Effector memory CD4-positive, alpha-beta T cell (primary cell): ENCODE data around the gene CYP2J2.
"Not testable (repeated sequence)": the region's sequence is repeated elsewhere in the genome, so short reads cannot be mapped to it uniquely, and the experiment has no call there.

Experiments
- DNase-seq, 3 donors: peaks; one replicate each; pipeline ENCODE4 v3.0.0-alpha.2; 2020
- H3K27ac ChIP-seq: 2 replicates; pipeline ENCODE4 v1.7.0; 2013; ENCODE audit warnings: mild to moderate bottlenecking, low read length, moderate library complexity; ENCODE audit not compliant: insufficient read depth, poor library complexity, severe bottlenecking
- H3K27me3 ChIP-seq: replicated peaks from 2 replicates; pipeline ENCODE4 v1.7.0; 2013; ENCODE audit warnings: mild to moderate bottlenecking, low read length; ENCODE audit not compliant: insufficient read depth, control insufficient read depth, poor library complexity, severe bottlenecking
- H3K36me3 ChIP-seq: 2 replicates; pipeline ENCODE4 v1.7.0; 2013; ENCODE audit warnings: mild to moderate bottlenecking, low read length, moderate library complexity; ENCODE audit not compliant: control insufficient read depth, insufficient read depth
- H3K4me1 ChIP-seq: 2 replicates; pipeline ENCODE4 v1.7.0; 2013; ENCODE audit warnings: low read length, mild to moderate bottlenecking; ENCODE audit not compliant: control insufficient read depth, insufficient read depth, poor library complexity, severe bottlenecking
- H3K4me3 ChIP-seq: 2 replicates; pipeline ENCODE4 v1.7.0; 2013; ENCODE audit warnings: low read length, low read depth, mild to moderate bottlenecking; ENCODE audit not compliant: insufficient read depth, poor library complexity, severe bottlenecking
- H3K9me3 ChIP-seq: 2 replicates; pipeline ENCODE4 v1.7.0; 2013; ENCODE audit warnings: mild to moderate bottlenecking, low read length, moderate library complexity; ENCODE audit not compliant: control insufficient read depth

Gene CYP2J2

DNA sequence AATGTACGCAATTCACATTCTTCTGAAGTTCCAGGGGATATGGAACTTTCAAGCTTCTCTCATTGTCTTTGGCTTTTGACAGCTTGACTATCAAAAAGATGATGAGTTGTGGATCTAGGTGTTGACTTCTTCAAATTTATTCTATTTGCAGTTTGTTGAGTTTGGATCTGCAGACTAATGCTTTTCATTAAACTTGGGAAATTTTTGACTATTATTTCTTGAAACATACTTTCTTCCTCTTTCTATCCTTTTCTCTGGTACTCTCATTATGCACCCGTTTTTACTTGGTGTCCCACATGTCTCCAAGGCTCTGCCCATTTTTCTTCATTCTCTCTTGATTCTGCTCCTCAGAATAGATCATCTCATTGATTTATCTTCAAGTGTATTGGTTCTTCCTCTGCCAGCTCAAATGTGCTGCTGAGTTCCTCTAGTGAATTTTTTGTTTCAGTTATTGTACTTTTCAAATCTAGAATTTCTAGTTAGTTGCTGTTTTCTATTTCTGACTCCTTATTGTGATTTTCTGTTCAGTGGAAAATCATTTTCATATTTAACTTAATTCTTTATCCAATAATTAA lies 49.4 kb downstream of the CYP2J2 start:
- H3K4me3 ChIP-seq = no peak overlapping the region
- H3K9me3 ChIP-seq = no peaks in the 10 kb centered on the region
- H3K36me3 ChIP-seq = peaks cover 4% of the 10 kb centered on the region
- H3K27me3 ChIP-seq = no peaks in the 10 kb centered on the region
- H3K27ac ChIP-seq = no peak overlapping the region
- no peak for DNase-seq
- H3K4me1 ChIP-seq = no peaks in the 10 kb centered on the region

DNA sequence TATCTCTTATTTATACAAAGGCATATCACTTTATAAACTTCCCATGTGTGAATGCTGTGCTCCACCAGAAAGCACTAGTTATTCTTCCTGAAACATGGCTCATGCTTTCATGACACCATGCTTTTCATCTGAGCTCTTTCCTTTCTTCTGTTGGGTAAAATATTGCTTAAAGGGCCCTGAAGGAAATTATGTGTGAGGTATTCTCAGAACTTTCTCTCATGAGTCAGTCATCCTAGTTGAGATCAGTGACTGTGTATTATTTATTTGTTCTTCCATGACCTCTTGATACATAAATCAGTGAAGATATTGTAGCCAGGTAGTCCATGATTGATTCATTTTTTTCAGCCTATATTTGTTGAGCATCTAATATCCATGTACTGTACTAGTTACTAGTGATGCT lies 54.8 kb downstream of the CYP2J2 start:
- H3K27me3 ChIP-seq = no peaks in the 10 kb centered on the region
- no peak overlapping the region for H3K4me3 ChIP-seq
- no peaks in the 10 kb centered on the region for H3K9me3 ChIP-seq
- H3K27ac ChIP-seq = no peak overlapping the region
- DNase-seq = no peak
- peaks cover 18% of the 10 kb centered on the region for H3K36me3 ChIP-seq
- no peaks in the 10 kb centered on the region for H3K4me1 ChIP-seq

DNA sequence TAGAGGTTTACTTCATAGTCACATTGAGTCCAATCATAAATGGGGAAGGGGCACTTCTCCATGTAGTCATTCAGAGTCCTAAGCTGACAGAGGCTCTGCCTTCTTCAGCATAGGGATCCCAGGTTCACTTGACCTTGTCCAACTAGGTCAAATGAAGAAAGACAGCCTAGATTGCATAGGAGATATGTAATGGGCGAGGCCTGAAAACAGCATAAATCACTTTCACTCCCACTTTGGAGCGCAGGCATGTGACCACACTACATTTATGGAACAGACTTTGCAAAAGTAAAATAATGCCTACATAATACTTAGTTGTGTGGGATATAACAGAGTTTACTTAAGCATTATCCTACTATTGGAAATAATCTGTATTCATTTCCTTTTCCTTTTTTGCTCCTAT lies 60.1 kb downstream of the CYP2J2 start:
- Histone ChIP-seq H3K27ac (no peak overlapping the region), H3K4me3 (no peak overlapping the region), H3K36me3 (peaks cover 21% of the 10 kb centered on the region), H3K9me3 (no peaks in the 10 kb centered on the region), H3K4me1 (no peaks in the 10 kb centered on the region), H3K27me3 (no peaks in the 10 kb centered on the region)
- no peak for DNase-seq

DNA sequence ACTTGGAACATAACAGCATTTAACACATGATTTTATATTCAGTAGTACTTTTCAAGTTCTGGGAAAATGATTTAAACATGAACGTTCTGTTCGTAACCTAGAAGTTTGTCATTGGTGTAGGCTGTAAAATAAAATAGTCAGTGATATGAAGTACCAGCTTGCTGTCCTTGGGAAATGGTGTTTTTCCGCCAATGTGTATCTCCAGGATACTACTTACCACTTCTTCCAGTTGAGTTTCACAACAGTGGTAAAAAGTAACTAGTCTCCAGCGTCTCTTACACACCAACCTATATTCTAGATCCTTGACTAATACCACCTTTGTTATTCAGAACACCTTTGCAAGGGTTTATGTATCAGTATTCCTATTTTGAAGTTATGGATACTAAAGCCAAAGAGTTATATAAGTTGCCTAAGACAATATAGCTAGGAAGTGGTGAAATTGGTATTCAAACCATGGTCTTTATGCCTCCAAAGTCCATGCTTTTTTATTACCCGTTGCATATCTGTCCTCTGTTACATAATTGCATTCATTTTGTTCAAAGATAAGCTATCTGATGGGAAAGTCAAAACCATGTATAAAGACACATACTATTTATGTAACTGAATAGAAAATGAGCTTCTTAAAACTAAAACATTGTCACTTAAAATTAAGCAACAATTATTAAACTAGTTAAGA lies 68.8 kb downstream of the CYP2J2 start:
- Histone ChIP-seq H3K27me3 (no peaks in the 10 kb centered on the region), H3K36me3 (no peaks in the 10 kb centered on the region), H3K9me3 (no peaks in the 10 kb centered on the region), H3K27ac (no peak overlapping the region), H3K4me3 (no peak overlapping the region), H3K4me1 (no peaks in the 10 kb centered on the region)
- DNase-seq = no peak

DNA sequence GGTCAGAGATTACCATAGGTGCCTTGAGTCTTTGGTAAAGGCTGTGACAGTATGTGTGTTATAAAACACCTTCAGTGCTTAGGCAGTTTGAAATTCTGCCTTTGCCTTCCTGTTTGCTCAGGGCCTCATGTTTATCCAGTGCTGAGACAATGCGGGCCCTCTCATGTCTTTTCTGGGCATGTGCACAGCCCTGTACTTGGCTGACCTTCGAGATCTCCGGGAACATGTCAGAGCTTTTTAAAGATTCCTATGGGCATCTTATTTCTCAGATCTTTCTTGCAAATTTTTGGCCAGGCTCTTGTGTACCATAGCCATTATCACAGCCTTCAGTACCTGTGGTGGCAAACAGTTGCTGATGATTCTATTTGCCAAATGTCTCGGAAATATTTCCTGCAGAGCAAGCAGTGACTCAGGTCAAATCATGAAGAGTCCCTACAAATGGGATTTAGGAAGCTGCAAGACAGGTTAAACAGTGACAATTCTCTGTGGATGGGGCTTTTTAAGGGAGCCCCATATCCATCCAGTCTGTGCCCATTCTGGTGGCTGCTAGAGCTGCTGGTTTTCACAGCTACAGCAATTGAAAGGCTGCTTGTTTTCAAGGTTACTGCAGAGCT lies 69.7 kb downstream of the CYP2J2 start:
- H3K9me3 ChIP-seq = no peaks in the 10 kb centered on the region
- DNase-seq = no peak
- no peak overlapping the region for H3K4me3 ChIP-seq
- H3K27ac ChIP-seq = no peak overlapping the region
- no peaks in the 10 kb centered on the region for H3K27me3 ChIP-seq
- H3K36me3 ChIP-seq = no peaks in the 10 kb centered on the region
- no peaks in the 10 kb centered on the region for H3K4me1 ChIP-seq

DNA sequence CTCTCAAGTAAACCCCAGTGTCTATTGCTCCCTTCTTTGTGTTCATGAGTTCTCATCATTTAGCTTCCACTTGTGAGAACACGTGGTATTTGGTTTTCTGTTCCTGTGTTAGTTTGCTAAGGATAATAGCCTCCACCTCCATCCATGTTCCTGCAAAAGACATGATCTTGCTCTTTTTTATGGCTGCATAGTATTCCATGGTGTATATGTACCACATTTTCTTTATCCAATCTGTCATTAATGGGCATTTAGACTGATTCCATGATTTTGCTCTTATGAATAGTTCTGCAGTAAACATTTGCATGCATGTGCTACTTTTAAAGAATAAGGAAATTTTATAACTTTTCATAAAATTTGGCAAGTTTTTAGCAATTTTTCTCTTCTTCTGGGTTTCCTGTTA lies 71.3 kb downstream of the CYP2J2 start:
- H3K27ac ChIP-seq, H3K9me3 ChIP-seq, H3K27me3 ChIP-seq, H3K36me3 ChIP-seq, H3K4me3 ChIP-seq, DNase-seq, H3K4me1 ChIP-seq: not testable (repeated sequence)

DNA sequence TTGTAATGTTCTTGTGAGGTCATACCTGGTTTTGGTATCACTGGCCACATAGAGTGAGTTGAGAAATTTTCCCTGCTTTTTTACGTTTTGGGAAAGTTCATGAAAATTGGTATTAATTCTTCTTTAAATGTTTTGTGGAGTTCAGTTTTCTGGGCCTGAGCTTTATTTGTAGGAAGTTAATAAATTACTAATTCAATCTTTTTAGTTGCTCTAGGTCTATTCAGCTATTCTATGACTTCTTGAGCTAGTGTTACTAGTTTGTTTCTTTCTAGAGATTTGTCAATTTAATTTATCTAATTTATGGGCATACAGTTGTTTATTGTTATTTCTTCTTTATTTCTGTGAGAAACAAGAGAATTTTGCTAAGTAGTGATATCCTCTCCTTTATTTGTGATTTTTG lies 74.5 kb downstream of the CYP2J2 start:
- Histone ChIP-seq H3K27ac (no peak overlapping the region), H3K9me3 (no peaks in the 10 kb centered on the region), H3K4me1 (no peaks in the 10 kb centered on the region), H3K27me3 (no peaks in the 10 kb centered on the region), H3K36me3 (peaks cover 4% of the 10 kb centered on the region), H3K4me3 (no peak overlapping the region)
- no peak for DNase-seq

DNA sequence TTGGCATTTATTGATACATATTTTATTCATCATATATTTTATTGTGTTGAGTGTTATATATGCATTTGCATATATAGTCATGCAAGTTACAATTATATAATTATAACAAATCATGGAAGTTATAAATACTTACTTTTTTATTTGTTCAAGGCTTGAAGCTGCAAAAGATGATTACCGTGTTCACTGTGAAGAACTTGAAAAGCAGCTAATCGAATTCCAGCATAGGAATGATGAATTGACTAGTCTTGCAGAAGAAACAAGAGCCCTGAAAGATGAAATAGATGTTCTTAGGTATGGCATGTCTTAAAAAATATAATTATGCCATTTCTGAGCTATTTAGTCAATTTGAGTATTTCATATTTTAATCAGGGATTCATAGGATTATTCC lies 79.7 kb downstream of the CYP2J2 start:
- no peaks in the 10 kb centered on the region for H3K9me3 ChIP-seq
- no peak overlapping the region for H3K27ac ChIP-seq
- H3K27me3 ChIP-seq = no peaks in the 10 kb centered on the region
- no peak for DNase-seq
- no peaks in the 10 kb centered on the region for H3K4me1 ChIP-seq
- H3K4me3 ChIP-seq = no peak overlapping the region
- H3K36me3 ChIP-seq = peaks cover 9% of the 10 kb centered on the region

DNA sequence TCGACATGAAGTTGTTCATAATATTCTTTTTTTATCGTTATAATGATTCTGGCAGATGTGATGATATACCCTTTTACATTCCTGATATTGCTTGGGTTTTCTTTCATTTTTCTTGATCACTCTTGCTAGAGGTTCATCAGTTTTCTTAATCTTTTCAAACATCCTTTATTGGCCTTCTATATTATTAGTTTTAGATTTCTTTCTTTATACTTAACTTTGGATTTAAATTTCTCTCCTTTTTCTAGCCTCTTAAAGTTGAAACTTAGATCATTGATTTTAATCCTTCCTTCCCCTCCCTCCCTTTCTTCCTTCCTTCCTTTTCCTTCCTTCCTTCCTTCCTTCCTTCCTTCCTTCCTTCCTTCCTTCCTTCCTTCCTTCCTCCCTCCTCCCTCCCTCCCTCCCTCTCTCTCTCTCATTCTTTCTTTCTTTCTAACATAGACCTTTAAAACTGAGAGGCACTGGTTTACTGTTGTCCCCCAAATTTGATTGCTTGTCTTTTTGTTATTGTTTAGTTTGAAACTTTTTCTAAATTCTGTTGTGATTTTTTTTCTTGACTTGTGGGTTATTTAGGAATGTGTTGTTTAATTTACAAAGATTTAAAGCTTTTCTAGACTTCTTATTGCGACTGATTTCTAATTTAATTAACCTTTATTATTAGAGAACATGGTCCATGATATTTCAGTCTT lies 80.2 kb downstream of the CYP2J2 start:
- Histone ChIP-seq H3K27ac (no peak overlapping the region), H3K36me3 (peaks cover 13% of the 10 kb centered on the region), H3K9me3 (no peaks in the 10 kb centered on the region), H3K4me1 (no peaks in the 10 kb centered on the region), H3K27me3 (no peaks in the 10 kb centered on the region), H3K4me3 (no peak overlapping the region)
- DNase-seq = no peak

DNA sequence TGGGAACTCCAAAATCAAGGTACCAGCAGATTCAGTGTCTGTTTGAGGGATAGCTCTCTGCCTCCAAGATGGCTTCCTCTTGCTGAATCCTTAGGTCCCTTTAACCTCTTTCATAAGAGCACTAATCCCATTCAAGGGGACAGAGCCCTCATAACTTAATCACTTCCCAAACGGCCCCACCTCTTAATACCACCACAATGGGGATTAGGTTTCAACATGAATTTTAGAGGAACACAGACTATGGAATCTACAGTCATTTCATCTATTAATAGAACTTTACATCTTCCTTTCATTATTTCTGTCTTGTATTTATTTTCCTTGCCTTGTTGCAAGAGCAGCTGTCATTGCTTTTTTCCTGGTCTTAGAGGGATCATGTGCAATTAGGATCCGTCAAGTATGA lies 81.5 kb downstream of the CYP2J2 start:
- H3K9me3 ChIP-seq = no peaks in the 10 kb centered on the region

More for the DNA sequence above, 81.5 kb downstream of the CYP2J2 start:
- Histone ChIP-seq H3K36me3 (peaks cover 16% of the 10 kb centered on the region), H3K4me1 (no peaks in the 10 kb centered on the region), H3K27me3 (no peaks in the 10 kb centered on the region), H3K4me3 (no peak overlapping the region), H3K27ac (no peak overlapping the region)
- no peak for DNase-seq
